K562 (cell line): ENCODE results near the gene MDH2. TPM values are rescaled to one million over a fixed set of nuclear protein-coding genes. Genes with fewer than 3 reads are reported as not detected.

Experiments
- AFF1 ChIP-seq, 2 experiments: fragments of 450-650 bp; IDR thresholded peaks; 2 replicates each; pipeline ENCODE4 v1.6.1; 2018; ENCODE audit warnings: mild to moderate bottlenecking in 2 of 2, low read depth in 1 of 2; ENCODE audit not compliant: partially characterized antibody in 2 of 2
- CCAR2 ChIP-seq: fragments of 200-400 bp; formaldehyde crosslinking; IDR thresholded peaks from 2 replicates; pipeline ENCODE4 v1.6.1; 2017; ENCODE audit warnings: mild to moderate bottlenecking, low read depth, low read length
- ETV6 ChIP-seq, 3 experiments: fragments of 150-350 bp in 1 of 3; sonication (generic) in 1 of 3; formaldehyde crosslinking in 1 of 3; IDR thresholded peaks; 2 replicates each; pipeline versions ENCODE4 v1.6.1 to v1.8.0; 2014 to 2022; ENCODE audit warnings: borderline replicate concordance in 2 of 3, low read depth in 2 of 3, antibody characterized with exemption in 1 of 3, low read length in 1 of 3, mild to moderate bottlenecking in 1 of 3, missing genetic modification reagents in 1 of 3
- PHF8 ChIP-seq: fragments of 200-600 bp; sonication (generic); IDR thresholded peaks from 2 replicates; pipeline ENCODE4 v1.6.1; 2012; ENCODE audit warnings: mixed run types, mild to moderate bottlenecking, inconsistent platforms, low read length, moderate library complexity, borderline replicate concordance
- RHOXF2B ChIP-seq: fragments of 250-450 bp; sonication (Bioruptor Pico); conservative IDR thresholded peaks from 2 replicates; pipeline ENCODE4 v1.5.1; 2021
- SLC30A9 ChIP-seq: fragments of 250-450 bp; sonication (Bioruptor Pico); IDR thresholded peaks from 2 replicates; pipeline ENCODE4 v1.8.0; 2022; ENCODE audit warnings: mild to moderate bottlenecking, moderate library complexity
- SP2 ChIP-seq: IDR thresholded peaks from 2 replicates; pipeline ENCODE4 v1.6.1; 2011; ENCODE audit warnings: mild to moderate bottlenecking, low read depth, low read length, moderate library complexity; ENCODE audit not compliant: poor library complexity, severe bottlenecking; ENCODE audit errors: extremely low read depth
- TEAD1 ChIP-seq, 2 experiments: fragments of 450-650 bp in 1 of 2; sonication (generic) in 1 of 2; formaldehyde crosslinking; IDR thresholded peaks; 2 replicates each; pipeline versions ENCODE4 v1.4.0 to v1.8.0; 2020 to 2022; ENCODE audit warnings: mild to moderate bottlenecking in 2 of 2, missing genetic modification reagents in 1 of 2
- TOE1 ChIP-seq, 2 experiments: fragments of 450-650 bp in 1 of 2; sonication (generic) in 1 of 2; formaldehyde crosslinking in 1 of 2; IDR thresholded peaks; 2 replicates each; pipeline versions ENCODE4 v1.7.1 to v1.8.0; 2016 to 2022; ENCODE audit warnings: borderline replicate concordance in 2 of 2, mild to moderate bottlenecking in 2 of 2, antibody characterized with exemption in 1 of 2, inconsistent platforms in 1 of 2, low read depth in 1 of 2, missing genetic modification reagents in 1 of 2, moderate library complexity in 1 of 2
- ZBTB26 ChIP-seq: fragments of 450-650 bp; formaldehyde crosslinking; IDR thresholded peaks from 2 replicates; pipeline ENCODE4 v1.4.0; 2022; ENCODE audit warnings: missing genetic modification characterization
- ZFP1 ChIP-seq: fragments of 450-650 bp; formaldehyde crosslinking; IDR thresholded peaks from 2 replicates; pipeline ENCODE4 v1.4.0; 2020; ENCODE audit warnings: mild to moderate bottlenecking, mixed read lengths
- ZNF263 ChIP-seq: sonication (generic); formaldehyde crosslinking; IDR thresholded peaks from 2 replicates; pipeline ENCODE4 v1.8.0; 2022; ENCODE audit warnings: mild to moderate bottlenecking, missing genetic modification reagents, borderline replicate concordance
- ZNF668 ChIP-seq: fragments of 250-450 bp; sonication (Bioruptor Pico); IDR thresholded peaks from 2 replicates; pipeline ENCODE4 v1.8.0; 2022; ENCODE audit warnings: mild to moderate bottlenecking, inconsistent platforms
- polyA plus RNA-seq, 8 experiments: library from polyadenylated mRNA; depleted of rRNA in 4 of 8; stranded (reverse) in 5 of 8; unstranded in 3 of 8; fragments of >200 nt; fragmentation: Nextera tagmentation in 2 of 8; fragmentation: Illumina TruSeq in 1 of 8; extraction: Ambion mirVana in 2 of 8; extraction: Trizol in 1 of 8; gene quantifications; 2 replicates each; pipeline versions ENCODE4 v1.2.1 to v1.2.3, GENCODE V29; 2011 to 2014; ENCODE audit warnings: inconsistent platforms in 1 of 8, missing spikeins in 1 of 8
- total RNA-seq, 7 experiments: library from RNA; depleted of rRNA in 6 of 7; stranded (reverse); fragments of >200 nt in 6 of 7; fragmentation: Illumina TruSeq in 2 of 7; extraction: Trizol in 2 of 7; gene quantifications; 2 replicates each; pipeline versions ENCODE4 v1.2.1 to v1.2.3, GENCODE V29; 2011 to 2021; ENCODE audit warnings: low replicate concordance in 1 of 7

Gene MDH2
- total and polyA plus RNA-seq, 9 of the 15 experiments (the other 6 are each of a cell fraction or from before 2014, with no cell fraction given) = 106 to 701 (median 242) TPM

DNA sequence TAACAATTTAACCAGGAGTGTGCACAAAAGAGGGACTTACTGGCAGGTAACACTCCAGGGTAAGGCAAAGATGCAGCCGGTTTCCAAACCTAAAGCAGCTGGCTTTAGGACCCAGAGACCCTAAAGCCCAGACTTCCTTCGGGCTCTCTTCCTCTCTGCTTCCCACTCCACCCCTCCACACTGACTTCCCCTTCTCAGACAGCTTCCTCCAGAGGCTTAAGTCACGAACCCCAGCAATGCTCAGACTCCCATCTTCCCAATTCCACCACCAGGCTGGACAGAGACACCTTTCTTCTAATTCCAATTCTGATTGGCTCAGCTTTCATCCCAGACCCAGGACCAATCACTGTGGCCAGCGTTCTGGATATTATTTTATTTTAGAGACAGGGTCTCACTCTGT is 24.9 kb upstream of the MDH2 start (continued):
- TF ChIP-seq SP2 (no peak), ZBTB26 (CRISPR knock-in tag) (no peak), TOE1 (IDR thresholded peaks at IDR 0.05; ENCODE audit: borderline replicate concordance) (0 out of 2 replicates have a peak, but pooled peaks have one; percentile 40), TOE1 (CRISPR knock-in tag; IDR thresholded peaks at IDR 0.05; ENCODE audit: borderline replicate concordance, low read depth) (no peak), RHOXF2B (CRISPR knock-in tag) (no peak), ZNF668 (CRISPR knock-in tag) (no peak), AFF1 (IDR thresholded peaks at IDR 0.05; ENCODE audit: low read depth in 1 of 2, partially characterized antibody in 2 of 2) (peak in 1 of 2 experiments; percentile 9), ZNF263 (no peak), ZFP1 (no peak), TEAD1 (CRISPR knock-in tag; IDR thresholded peaks at IDR 0.05) (no peak), PHF8 (no peak), SLC30A9 (no peak), CCAR2 (no peak), ETV6 (IDR thresholded peaks at IDR 0.05; ENCODE audit: borderline replicate concordance in 1 of 2, low read depth in 2 of 2, low read length in 1 of 2) (peak; percentile 55 to 90; a peak in 3 of 4 replicates), ETV6 (CRISPR knock-in tag; IDR thresholded peaks at IDR 0.05; ENCODE audit: borderline replicate concordance) (no peak)
